ENCODE measurements around the gene NDST1.

The NDST1 gene

DNA sequence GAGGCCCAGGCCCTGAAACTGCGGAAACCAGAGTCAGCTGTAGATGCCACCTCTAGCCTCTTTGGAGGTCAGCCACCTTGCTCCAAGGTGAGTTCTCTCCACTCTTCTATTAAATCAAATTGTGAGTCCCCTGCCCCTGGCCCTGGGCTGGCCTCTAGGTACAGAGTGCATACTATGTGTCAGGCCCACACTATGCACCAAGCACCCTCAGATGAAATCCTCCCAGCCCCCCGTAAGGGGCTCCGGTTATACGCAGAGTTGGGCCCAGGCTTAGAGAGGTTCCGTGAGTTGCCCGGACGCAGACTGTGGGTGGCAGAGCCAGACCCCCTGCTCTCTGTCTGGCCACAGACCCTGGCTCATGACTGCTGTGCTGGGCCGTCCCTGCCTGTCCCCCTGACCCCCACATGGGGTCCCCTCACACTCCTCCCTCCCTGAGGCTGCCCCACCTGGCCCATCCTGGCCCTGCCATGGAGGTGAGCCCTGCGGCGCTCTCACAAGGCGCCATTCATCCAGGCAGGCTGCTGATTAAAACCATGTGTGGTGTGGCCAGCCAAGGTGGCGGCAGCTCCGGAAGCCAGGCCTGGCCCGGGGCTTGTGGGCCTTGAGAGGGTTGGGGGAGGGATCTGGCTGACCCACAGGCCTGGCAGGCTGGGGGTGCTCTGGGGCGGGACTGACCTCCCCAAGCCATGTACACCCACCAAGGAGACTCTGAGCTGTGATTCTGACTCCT, 67.1 kb downstream of the NDST1 start:
- TF ChIP-seq CTCF (IDR thresholded peaks at IDR 0.05; ENCODE audit: insufficient read depth, missing control alignments), result no peak
- DNase-seq (ENCODE audit: insufficient read length, low spot score) (no peak), FAIRE-seq (no peak)

DNA sequence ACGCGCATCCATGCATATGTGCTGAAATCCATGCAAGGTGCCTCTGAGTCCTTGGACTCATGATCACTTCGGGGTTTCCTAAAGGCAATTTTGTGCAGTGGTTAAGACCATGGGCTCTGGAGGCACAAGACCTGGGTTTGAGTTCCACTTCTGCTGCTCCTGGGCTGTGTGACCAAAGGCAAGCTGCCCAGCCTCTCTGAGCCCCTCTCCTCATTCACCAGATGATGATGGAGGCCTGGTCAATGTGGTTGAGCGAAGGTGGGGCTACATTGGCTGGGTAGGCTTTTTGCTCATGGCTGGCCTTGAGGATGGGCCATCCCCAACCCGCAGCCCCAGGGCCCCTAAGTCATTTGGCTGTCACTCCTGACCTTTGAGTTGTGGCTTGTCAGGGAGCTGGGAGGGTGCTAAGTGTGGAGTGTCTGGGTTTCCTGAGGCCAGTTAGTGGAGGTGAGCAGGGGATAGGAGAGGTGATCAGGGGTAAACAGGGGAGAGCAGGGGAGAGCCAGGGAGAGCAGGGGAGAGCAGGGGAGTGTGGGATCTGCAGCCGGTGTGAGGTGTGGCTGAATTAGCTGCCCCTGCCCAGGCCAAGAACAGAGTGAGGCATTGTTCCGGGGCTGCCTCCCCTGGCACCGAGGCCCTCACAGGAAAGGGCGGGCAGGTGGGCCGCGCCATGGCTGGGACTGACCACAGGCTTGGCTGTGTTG, 68.0 kb downstream of the NDST1 start:
- FAIRE-seq (no peak), DNase-seq (ENCODE audit: insufficient read length, low spot score) (no peak)
- TF ChIP-seq CTCF (IDR thresholded peaks at IDR 0.05; ENCODE audit: insufficient read depth, missing control alignments), result no peak

DNA sequence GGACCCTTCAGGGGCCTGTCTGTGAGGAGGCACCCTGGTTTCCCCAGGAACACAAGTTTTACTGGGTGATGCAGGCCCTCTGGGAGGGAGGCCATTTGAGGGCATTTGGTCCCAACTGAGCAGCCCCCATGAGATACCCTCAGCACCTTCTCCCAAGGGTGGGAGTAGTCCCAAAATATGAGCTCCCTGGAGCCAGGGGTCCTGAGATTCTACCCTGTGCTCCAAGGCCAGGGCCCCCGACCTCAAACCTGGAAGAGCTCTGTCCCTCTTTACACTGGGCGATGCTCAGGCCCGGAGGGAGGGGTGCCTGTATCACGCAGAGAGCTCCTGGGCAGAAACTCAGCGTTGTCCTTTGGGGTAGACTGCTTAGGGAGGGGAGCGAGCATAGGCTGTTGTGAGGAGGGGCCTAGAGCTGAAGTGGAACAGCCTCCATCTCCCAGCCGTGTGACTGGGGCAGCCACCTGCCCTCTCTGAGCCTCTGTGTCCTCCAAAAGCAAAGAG, 68.6 kb downstream of the NDST1 start:
- no peak for FAIRE-seq
- no peak for TF ChIP-seq CTCF (IDR thresholded peaks at IDR 0.05; ENCODE audit: insufficient read depth, missing control alignments)
- DNase-seq (ENCODE audit: insufficient read length, low spot score), result no peak

GRCh38 chr5:150577378-150578139, 69.6 kb downstream of the NDST1 start:
- FAIRE-seq (no peak), DNase-seq (ENCODE audit: insufficient read length, low spot score) (no peak)
- no peak for TF ChIP-seq CTCF (IDR thresholded peaks at IDR 0.05; ENCODE audit: insufficient read depth, missing control alignments)

GRCh38 chr5:150578781-150579461, 71.0 kb downstream of the NDST1 start:
- DNase-seq (ENCODE audit: insufficient read length, low spot score) (no peak), FAIRE-seq (no peak)
- TF ChIP-seq CTCF (IDR thresholded peaks at IDR 0.05; ENCODE audit: insufficient read depth, missing control alignments), result no peak

GRCh38 chr5:150579462-150580400, 71.8 kb downstream of the NDST1 start:
- no peak for FAIRE-seq
- no peak for TF ChIP-seq CTCF (IDR thresholded peaks at IDR 0.05; ENCODE audit: insufficient read depth, missing control alignments)
- no peak for DNase-seq (ENCODE audit: insufficient read length, low spot score)

Measured in D721Med (cell line).